OCI-LY7 (cell line): Measurements from ENCODE around the gene MIX23. TPM values are rescaled to one million over a fixed set of nuclear protein-coding genes. Genes with fewer than 3 reads are reported as not detected.

Experiments
- BruUV-seq: library from RNA; stranded (reverse); fragments of 400-500 nt; replicated peaks from 2 replicates; lab custom pipeline; 2021; lab: Mats Ljungman, UMichigan
- CTCF ChIA-PET: fragments of 300-600 bp; sonication (Branson Sonifier 250); formaldehyde crosslinking; loops from one replicate; lab custom pipeline; 2022; ENCODE audit warnings: antibody characterized with exemption; ENCODE audit not compliant: unreplicated experiment; lab: Charles Lee
- POLR2A ChIA-PET: fragments of 300-600 bp; sonication (Branson Sonifier 250); formaldehyde crosslinking; loops from one replicate; lab custom pipeline; 2022; ENCODE audit warnings: antibody characterized with exemption; lab: Charles Lee
- DNase-seq: peaks from one replicate; pipeline ENCODE4 v3.0.0-alpha.2; 2015; ENCODE audit warnings: low spot score
- H2AFZ ChIP-seq: fragments of 200-600 bp; sonication (generic), shearing (Covaris generic); 2 replicates; pipeline ENCODE4 v1.6.1; 2014; ENCODE audit warnings: mild to moderate bottlenecking, antibody characterized with exemption, low read length, moderate library complexity
- H3K27ac ChIP-seq: fragments of 200-600 bp; sonication (generic); 2 replicates; pipeline ENCODE4 v1.5.1; 2014; ENCODE audit warnings: mixed run types, low read depth, mild to moderate bottlenecking, moderate library complexity, low read length, inconsistent platforms; ENCODE audit not compliant: poor library complexity, severe bottlenecking
- H3K36me3 ChIP-seq: fragments of 200-600 bp; sonication (generic); 2 replicates; pipeline ENCODE4 v1.6.1; 2014; ENCODE audit warnings: mild to moderate bottlenecking, antibody characterized with exemption, low read length, moderate library complexity, mixed read lengths; ENCODE audit not compliant: insufficient read depth
- H3K4me1 ChIP-seq: fragments of 200-600 bp; sonication (generic); 2 replicates; pipeline ENCODE4 v1.5.1; 2014; ENCODE audit warnings: mild to moderate bottlenecking, low read length; ENCODE audit not compliant: insufficient read depth, poor library complexity, severe bottlenecking
- H3K4me2 ChIP-seq: fragments of 200-600 bp; sonication (generic); 2 replicates; pipeline ENCODE4 v1.6.1; 2014; ENCODE audit warnings: mild to moderate bottlenecking, low read length
- H3K4me3 ChIP-seq: fragments of 200-600 bp; sonication (generic); 2 replicates; pipeline ENCODE4 v1.5.1; 2014; ENCODE audit warnings: mild to moderate bottlenecking, low read depth, low read length; ENCODE audit not compliant: poor library complexity, severe bottlenecking
- H3K79me2 ChIP-seq: fragments of 200-600 bp; sonication (generic); 2 replicates; pipeline ENCODE4 v1.6.1; 2016; ENCODE audit warnings: low read depth, mild to moderate bottlenecking, low read length, moderate library complexity, mixed read lengths; ENCODE audit not compliant: insufficient read depth
- H3K9me2 ChIP-seq: fragments of 200-600 bp; sonication (generic); 2 replicates; pipeline ENCODE4 v1.6.1; 2016; ENCODE audit warnings: mild to moderate bottlenecking, low read length, mixed read lengths; ENCODE audit not compliant: insufficient read depth
- H3K9me3 ChIP-seq: fragments of 200-600 bp; sonication (generic); 2 replicates; pipeline ENCODE4 v1.6.1; 2014; ENCODE audit warnings: mild to moderate bottlenecking, mixed run types, low read length, mixed read lengths
- H4K20me1 ChIP-seq: fragments of 200-600 bp; sonication (generic); 2 replicates; pipeline ENCODE4 v1.6.1; 2014; ENCODE audit warnings: mild to moderate bottlenecking, antibody characterized with exemption, low read length, moderate library complexity, mixed read lengths; ENCODE audit not compliant: insufficient read depth
- EZH2phosphoT487 ChIP-seq: fragments of 200-600 bp; sonication (generic); IDR thresholded peaks from 2 replicates; pipeline ENCODE4 v1.6.1; 2018; ENCODE audit warnings: low read depth, borderline replicate concordance, mild to moderate bottlenecking, mixed run types, antibody characterized with exemption, low read length, moderate library complexity, mixed read lengths
- intact Hi-C: fragments of 100-400 bp; cut with micrococcal nuclease; formaldehyde crosslinking; loops from one replicate; pipeline ENCODE4 v1.10.0; 2022; ENCODE audit not compliant: unreplicated experiment
- total RNA-seq, 2 experiments: library from RNA; depleted of rRNA in 1 of 2; stranded (reverse); fragments of >200 nt in 1 of 2; shearing (Covaris generic) in 1 of 2; gene quantifications; 2 replicates each; pipeline ENCODE4 v1.2.3, GENCODE V29; 2014 to 2022
- TF ChIP-seq, protein P1 (sequence below): fragments of 200-600 bp; sonication (generic); conservative IDR thresholded peaks from 2 replicates; pipeline ENCODE4 v1.5.1; 2014; ENCODE audit warnings: mild to moderate bottlenecking, antibody characterized with exemption, low read length, moderate library complexity, mixed read lengths

The MIX23 gene
- total RNA-seq, 2 experiments from 2014 or later: 44.7 to 71.3 TPM

DNA sequence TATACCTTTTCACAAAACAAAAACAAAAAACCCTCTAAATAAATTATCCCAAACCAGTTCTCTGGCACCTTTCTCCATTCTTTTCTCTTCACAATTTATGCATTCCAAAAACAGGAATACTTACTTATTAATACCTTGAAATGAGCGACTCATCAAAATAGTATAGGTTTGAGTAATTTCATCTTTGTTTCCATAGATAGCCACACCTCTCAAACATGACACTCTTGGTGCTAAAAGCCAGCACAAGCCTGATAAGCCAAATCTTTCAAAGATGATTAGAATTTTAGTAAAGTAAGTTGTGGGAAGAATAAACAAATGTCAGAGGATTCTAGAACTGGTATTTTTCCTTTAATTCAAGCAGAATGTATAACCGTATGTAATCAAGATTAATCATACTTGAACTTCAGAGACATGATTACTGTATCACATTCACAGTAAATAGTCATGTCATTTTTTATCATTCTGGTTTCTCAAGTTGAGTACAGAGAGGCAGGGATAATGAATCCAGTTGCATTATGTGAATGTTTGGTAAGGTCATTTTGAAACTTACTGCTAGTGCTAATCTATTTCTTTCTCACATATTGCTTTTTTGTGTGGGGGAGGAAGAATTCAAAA, 44.9 kb upstream of the MIX23 start:
- ChIA-PET CTCF (no interaction called here), POLR2A (no interaction called here)
- TF ChIP-seq EZH2phosphoT487: no peak
- TF ChIP-seq, protein P1, sequence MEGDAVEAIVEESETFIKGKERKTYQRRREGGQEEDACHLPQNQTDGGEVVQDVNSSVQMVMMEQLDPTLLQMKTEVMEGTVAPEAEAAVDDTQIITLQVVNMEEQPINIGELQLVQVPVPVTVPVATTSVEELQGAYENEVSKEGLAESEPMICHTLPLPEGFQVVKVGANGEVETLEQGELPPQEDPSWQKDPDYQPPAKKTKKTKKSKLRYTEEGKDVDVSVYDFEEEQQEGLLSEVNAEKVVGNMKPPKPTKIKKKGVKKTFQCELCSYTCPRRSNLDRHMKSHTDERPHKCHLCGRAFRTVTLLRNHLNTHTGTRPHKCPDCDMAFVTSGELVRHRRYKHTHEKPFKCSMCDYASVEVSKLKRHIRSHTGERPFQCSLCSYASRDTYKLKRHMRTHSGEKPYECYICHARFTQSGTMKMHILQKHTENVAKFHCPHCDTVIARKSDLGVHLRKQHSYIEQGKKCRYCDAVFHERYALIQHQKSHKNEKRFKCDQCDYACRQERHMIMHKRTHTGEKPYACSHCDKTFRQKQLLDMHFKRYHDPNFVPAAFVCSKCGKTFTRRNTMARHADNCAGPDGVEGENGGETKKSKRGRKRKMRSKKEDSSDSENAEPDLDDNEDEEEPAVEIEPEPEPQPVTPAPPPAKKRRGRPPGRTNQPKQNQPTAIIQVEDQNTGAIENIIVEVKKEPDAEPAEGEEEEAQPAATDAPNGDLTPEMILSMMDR: no peak
- Histone ChIP-seq H3K4me2 (no peak overlapping the region), H3K4me3 (no peak overlapping the region), H3K9me3 (no peaks in the 10 kb centered on the region), H3K79me2 (no peaks in the 10 kb centered on the region), H4K20me1 (no peaks in the 10 kb centered on the region), H3K9me2 (no peaks in the 10 kb centered on the region), H3K27ac (no peak overlapping the region), H3K36me3 (peaks cover 90% of the 10 kb centered on the region), H3K4me1 (no peaks in the 10 kb centered on the region), H2AFZ (no peak overlapping the region)
- BruUV-seq: no TSS peak
- intact Hi-C loops: no loop called here
- DNase-seq: no peak

DNA sequence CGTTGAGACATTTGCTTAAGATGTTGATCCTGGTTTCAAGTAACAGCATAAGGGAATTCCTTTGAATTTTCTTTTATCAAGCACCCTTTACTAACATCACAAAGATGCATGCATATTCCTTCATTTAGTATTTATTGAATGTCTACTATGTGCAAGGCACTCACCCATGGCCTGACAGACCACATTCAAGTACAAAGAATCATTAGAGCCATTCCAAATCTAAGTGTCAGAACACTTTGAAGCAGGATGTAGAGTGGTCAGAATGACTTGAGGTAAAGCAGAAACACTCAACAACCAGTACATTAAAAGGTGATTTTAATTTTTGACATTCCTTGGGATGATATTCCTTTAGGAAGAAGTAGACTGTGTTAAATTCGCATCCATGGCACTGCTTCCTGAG, 38.8 kb upstream of the MIX23 start:
- ChIA-PET POLR2A (no interaction called here), CTCF (no interaction called here)
- peaks cover 52% of the 10 kb centered on the region for H3K36me3 ChIP-seq
- H3K4me1 ChIP-seq: peaks cover 12% of the 10 kb centered on the region
- no peak overlapping the region for H3K4me2 ChIP-seq
- no peak for TF ChIP-seq EZH2phosphoT487
- TF ChIP-seq, protein P1: no peak
- no peak overlapping the region for H3K27ac ChIP-seq
- peaks cover 7% of the 10 kb centered on the region; the same call in 1 of the 2 replicates for H3K79me2 ChIP-seq
- intact Hi-C loops: no loop called here
- H4K20me1 ChIP-seq: no peaks in the 10 kb centered on the region
- no peaks in the 10 kb centered on the region for H3K9me3 ChIP-seq
- no peak overlapping the region for H3K4me3 ChIP-seq
- H3K9me2 ChIP-seq: no peaks in the 10 kb centered on the region
- no peak for DNase-seq
- no peak overlapping the region for H2AFZ ChIP-seq
- no TSS peak for BruUV-seq

DNA sequence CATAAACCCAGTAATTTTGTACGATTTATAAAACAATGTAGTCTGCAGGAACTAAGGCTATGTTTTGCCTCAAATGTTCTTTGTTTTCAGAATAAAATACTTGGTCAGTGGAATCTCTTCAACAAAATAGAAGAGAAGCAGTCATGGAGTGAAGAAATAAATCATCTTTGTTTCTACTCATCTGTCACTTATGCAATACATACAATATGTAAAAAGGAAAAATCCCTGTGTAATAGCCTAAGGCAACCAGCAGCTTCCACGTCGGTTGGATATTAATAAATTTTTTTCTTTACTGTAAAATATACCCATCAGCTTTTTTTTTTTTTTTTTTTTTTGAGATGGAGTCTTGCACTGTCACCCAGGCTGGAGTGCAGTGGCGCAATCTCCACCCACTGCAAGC, 38.1 kb upstream of the MIX23 start:
- peaks cover 16% of the 10 kb centered on the region for H3K4me1 ChIP-seq
- H3K36me3 ChIP-seq: peaks cover 45% of the 10 kb centered on the region
- no peak overlapping the region for H3K4me3 ChIP-seq
- no peak overlapping the region for H3K27ac ChIP-seq
- H3K9me2 ChIP-seq: no peaks in the 10 kb centered on the region
- no peaks in the 10 kb centered on the region for H4K20me1 ChIP-seq
- POLR2A ChIA-PET: no interaction called here
- no peak overlapping the region for H3K4me2 ChIP-seq
- intact Hi-C loops: no loop called here
- DNase-seq: no peak
- no peak overlapping the region for H2AFZ ChIP-seq
- BruUV-seq: no TSS peak
- CTCF ChIA-PET: no interaction called here
- H3K9me3 ChIP-seq: no peaks in the 10 kb centered on the region
- TF ChIP-seq, protein P1: no peak
- TF ChIP-seq EZH2phosphoT487: no peak
- H3K79me2 ChIP-seq: peaks cover 12% of the 10 kb centered on the region; the same call in 1 of the 2 replicates
